Measurements from ENCODE around the gene SHLD3. TPM values are rescaled to one million over a fixed set of nuclear protein-coding genes. Genes with fewer than 3 reads are reported as not detected.
"Not testable (repeated sequence)": the region's sequence is repeated elsewhere in the genome, so short reads cannot be mapped to it uniquely, and the experiment has no call there.

SHLD3 gene, protein sequence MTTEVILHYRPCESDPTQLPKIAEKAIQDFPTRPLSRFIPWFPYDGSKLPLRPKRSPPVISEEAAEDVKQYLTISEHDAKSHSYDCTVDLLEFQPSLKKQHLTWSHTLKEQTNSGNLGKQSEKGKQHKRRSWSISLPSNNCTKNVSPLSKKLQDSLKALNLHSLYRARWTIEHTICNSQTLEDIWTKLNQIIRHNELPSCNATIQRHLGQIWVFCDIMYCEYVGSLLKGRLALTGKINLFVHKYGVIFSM
- total RNA-seq = 2.6 and 3.6 TPM in 2 replicates

DNA sequence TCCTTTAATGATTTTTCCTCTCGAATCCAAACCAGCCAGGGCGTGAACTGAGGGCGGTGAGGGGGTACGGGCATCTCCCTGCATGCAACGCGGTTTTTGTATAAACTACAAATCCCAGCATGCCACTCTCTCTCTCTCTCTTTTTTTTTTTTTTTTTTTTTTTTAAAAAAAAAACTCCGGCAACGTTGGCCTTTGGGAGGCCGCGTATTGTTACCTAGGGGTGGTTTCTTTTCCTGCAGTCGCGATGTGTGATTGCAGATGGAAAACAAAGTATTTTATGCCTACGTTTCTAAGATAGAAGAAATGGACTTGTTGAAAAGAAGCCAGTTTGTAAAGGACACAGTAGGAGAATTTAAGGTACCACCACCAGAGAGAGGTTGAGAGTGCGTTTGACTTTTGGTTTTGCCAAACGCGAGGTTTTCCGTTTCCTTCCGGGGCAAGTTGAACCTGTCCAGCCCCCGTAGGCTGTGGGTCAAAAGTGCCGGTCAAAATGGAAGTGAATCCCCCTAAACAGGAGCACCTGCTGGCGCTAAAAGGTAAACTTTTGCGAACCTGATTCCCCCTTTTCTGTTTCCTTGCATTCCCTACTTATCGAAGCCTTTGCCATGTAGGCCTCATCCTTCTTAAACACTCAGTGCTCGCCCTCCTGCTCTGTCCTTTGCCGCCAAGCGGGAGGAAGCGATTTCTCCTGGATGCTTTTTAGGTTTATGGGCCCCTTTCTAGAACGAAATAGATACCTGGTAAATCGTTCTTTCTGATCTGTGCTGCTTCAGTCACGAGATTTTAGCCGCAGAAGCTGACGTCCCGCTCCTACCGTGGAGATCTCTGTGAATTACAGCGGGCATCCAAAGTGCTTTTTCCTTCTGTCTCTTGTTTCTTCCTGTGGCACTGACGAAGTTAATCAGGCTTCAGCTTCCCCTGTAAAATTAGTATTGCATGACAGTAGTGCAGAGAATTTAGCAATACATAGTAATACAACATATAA lies at the start of gene SHLD3, which contains the start of gene TRAPPC13:
Gene SHLD3 (plus strand): TSS at position 457 of the 985 bp plus-strand sequence. CDS start 4,561 bp downstream, outside the sequence.
Gene TRAPPC13 (plus strand): TSS at position 457 of the 985 bp plus-strand sequence. CDS start 34 bp downstream, at position 491.
- DNase-seq (ENCODE audit: low read depth in 2 of 2) = peak; percentile 89 to 90

DNA sequence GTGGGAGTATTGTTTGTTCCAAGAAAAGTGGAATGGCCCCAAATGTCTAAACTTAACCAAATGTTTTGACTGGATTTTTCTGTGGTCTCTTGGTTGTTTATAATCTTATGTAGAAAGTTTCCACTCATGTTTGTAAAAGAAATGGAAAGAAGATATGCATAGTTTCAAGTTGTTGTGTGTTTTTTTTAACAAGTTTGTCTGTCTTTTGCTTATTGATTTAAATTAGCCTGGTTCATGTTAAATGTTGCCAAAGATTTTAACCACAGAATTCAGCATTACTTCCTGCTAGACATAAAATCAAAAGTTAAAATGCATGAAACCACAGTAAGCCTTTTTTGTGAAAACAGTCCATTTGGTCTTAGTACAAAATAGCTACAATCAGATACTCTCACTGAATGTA lies 47.7 kb upstream of the SHLD3 start:
- no peak for DNase-seq (ENCODE audit: low read depth in 2 of 2)

DNA sequence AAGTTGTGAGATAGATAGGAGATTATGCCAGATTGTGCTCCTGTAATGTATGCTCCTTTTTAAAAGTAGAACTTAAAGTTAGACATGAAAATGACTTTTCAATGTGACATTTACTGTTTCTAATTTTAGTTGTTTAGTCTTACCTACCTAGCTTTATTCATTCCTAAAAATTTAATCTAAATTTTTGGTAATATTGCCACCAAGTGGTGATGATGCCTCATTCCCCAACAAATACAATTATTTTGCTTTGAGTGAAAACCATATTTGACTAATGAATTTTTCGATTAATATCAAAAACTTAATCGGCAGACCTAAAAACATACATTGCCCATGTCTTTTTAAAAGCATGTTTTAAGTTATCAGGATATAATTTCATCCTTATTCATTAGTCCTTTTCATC lies 36.1 kb upstream of the SHLD3 start:
- peak; percentile 1 to 3 for DNase-seq (ENCODE audit: low read depth in 2 of 2)

DNA sequence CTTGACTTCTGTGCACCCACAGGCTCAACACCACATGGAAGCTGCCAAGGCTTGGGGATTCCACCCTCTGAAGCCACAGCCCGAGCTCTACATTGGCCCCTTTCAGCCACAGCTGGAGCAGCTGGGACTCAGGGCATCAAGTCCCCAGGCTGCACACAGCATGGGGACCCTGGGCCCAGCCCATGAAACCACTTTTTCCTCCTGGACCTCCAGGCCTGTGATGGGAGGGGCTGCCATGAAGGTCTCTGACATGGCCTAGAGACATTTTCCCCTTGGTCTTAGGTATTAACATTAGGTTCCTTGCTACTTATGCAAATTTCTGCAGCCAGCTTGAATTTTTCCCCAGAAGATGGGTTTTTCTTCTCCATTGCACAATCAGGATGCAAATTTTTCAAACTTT lies 23.1 kb upstream of the SHLD3 start:
- not testable (repeated sequence) for DNase-seq (ENCODE audit: low read depth in 2 of 2)

DNA sequence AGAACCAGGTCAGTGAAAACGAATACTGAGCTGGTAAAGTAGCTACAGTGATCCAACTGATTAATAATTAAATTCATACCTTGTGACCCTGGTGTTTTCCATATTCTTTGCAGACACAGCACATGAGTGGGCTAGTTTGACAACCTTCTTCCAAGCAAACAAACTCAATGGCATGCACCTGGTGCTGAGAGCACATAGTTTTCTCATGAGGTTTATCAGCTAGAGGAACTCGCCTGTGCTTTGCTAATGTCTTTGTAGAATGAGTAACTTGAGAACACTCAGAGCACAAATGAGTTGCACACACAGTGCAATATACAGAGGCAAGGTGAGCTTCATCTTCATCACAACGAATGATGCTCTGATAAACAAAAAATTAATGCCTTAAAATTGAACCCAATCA lies 13.3 kb upstream of the SHLD3 start:
- DNase-seq (ENCODE audit: low read depth in 2 of 2) = no peak

DNA sequence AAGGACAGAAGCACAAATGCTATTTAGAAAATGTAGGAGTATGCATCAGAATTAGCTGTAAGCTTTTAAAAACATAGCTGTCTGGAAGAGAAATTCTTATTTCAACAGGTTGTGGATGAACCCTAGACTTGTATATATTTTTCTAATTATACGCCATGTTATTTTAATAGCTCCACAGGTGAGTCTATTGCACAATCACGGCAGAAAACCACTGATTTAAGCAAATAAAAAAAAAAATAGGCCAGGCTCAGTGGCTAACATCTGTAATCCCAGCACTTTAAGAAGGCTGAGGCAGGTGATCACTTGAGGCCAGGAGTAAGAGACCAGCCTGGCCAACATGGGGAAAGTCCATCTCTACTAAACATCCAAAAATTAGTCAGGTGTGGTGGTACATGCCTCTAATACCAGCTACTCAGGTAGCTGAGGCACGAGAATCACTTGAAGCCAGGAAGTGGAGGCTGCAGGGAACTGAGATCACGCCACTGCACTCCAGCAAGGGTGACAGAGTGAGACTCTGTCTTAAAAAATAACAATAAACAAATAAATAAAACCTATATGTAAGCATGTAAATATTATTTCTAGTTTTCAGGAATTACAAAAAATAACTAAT lies 12.4 kb upstream of the SHLD3 start:
- no peak for DNase-seq (ENCODE audit: low read depth in 2 of 2)

DNA sequence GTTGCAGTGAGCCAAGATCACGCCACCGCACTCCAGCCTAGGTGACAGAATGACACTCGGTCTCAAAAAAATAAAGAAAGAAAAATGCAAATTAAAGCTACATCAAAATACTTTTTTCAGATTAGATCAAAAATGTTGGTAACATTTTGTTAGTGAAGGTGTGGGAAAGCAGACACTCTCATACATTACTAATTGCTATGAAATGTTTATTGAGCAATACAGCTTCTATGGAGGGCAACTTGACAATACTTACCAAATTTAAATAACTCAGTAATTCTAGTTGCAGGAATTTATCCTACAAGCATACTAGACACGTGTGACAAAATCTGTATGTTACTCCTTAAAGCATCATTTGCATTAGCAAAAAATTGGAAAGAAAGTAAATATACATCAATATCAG lies 4.8 kb upstream of the SHLD3 start:
- DNase-seq (ENCODE audit: low read depth in 2 of 2) = no peak

DNA sequence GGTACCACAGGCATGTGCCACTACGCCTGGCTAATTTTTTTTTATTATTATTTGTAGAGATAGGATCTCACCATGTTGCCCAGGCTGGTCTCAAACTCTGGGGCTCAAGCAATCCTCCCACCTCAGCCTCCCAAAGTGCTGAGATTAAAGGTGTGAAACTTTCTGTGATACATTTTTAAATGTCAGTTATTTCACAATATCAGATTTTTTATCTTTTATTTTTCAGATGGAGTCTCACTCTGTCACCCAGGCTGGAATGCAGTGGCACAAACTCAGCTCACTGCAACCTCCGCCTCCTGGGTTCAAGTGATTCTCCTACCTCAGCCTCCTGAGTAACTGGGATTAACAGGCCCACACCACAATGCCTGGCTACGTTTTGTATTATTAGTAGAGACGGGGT lies 2.9 kb upstream of the SHLD3 start:
- DNase-seq (ENCODE audit: low read depth in 2 of 2) = not testable (repeated sequence)

DNA sequence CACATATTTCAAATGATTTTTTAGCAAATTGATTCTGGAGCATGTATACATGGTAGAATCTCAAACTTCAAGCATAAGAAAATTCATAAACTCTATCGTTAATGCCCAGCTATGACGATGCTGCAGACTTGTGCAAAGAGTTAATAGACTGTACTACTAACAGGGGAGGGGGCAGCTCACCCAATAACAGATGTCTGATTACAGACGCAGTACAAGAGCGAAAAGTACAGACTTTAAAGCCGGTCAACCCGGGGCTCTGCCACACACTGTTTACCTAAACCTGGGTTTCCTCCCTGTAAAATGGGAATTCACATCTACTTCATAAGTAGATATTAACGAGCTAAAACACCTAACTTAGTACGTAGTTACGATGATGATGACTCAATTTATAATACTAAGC lies 1.3 kb upstream of the SHLD3 start:
- DNase-seq (ENCODE audit: low read depth in 2 of 2) = peak; percentile 6 to 11

DNA sequence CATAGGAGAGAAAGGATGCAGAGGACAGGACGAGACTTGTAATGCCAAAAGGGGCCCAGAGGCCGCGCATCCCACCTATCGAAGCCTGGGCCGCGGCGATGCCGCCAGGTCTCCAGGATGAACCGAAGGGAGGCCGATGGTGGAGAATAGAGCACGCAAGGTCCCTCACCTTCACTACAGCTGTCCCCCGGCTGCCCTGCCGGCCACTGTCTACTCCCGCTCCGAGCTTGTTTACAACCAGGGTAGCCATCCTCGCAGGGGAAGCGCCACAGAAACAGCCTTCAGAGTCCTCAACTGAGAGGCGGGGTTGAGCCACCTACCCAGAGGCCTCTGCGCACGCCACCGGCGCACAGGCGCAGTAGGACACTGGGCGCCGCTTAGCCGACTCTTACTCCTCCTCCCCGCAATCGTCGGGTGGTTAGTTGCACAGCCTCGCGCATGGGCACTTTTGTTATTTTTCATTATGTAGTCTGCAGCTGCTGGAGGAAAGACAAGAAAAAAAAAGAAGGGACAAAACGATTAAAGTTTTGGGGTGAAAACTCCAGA lies 729 bp upstream of the SHLD3 start, which contains the start of gene TRIM23:
Gene TRIM23 (minus strand): TSS at position 309 of the 546 bp plus-strand sequence. CDS start 59 bp downstream, at position 250.
- DNase-seq (ENCODE audit: low read depth in 2 of 2) = peak; percentile 95

DNA sequence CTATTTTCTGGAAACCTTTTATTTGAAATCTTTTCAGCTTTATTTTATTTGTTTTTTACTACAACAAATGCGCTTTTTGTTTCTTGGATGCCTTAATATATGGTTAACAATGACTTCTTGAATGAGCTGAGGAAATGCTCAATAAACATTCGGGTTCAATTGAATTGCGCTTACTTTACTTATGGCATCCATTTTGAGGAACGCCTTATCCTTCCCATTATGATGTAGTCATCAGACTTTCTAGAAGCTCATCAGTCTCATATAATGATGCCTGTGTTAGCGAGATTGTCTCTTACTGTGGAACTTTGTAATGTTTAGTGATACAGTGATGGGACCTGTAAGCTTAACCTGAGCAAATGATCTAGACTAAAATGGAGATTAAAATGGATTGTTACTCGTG lies 916 bp downstream of the SHLD3 start:
- peak in 1 of 2 donors; percentile 40 for DNase-seq (ENCODE audit: low read depth in 2 of 2)

DNA sequence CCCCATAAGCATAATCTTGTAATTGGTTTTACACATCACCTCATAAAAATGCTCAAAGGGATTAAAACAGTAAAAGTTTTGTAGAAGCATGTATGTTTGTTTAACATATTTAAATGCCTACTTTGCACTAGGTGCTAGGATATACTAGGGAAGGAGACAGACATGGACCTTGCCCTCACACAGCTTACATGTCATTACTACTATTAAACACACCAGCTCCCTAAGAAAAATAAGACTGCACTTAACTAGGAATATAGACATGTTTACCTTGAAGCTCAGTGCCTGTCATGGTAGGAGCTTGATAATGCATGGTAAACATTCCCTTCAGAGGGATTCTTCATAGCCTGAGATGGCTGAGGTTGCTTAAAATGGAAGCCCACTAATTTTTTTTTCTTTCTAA lies 6.2 kb downstream of the SHLD3 start:
- no peak for DNase-seq (ENCODE audit: low read depth in 2 of 2)

DNA sequence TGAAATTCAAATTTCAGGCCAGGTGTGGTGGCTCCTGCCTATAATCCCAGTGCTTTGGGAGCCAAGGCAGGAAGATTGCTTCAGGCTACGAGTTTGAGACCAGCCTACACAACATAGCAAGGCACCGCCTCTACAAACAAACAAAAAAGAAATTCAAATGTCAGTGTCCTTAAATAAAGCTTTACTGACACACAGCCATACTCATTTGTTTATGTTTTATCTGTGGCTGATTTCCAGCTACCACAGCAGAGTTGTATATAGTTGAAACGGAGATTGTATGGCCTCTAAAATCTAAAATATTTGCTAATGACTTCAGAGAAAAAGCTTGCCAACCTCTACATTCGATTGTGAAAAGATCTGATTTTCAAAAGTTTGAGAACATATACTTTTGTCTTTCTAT lies 15.4 kb downstream of the SHLD3 start:
- DNase-seq (ENCODE audit: low read depth in 2 of 2) = no peak

DNA sequence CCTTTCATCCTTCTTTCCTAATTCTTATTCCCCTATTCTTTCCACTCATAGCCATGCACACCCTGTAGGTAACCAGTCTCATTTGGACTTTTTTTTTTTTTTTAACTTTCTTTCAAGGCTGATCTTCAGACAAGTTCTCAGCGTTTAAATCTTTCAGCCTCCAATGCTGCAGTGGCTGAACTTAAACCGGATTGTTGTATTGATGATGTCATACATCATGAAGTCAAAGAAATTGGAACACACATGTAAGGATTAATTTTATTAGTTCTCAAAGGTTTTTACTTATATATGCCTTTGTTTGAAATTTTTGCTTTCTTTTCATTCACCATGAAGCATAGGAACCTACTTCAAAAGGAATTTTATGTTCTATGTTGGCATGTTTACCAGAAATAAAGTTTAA lies 22.1 kb downstream of the SHLD3 start:
- DNase-seq (ENCODE audit: low read depth in 2 of 2) = no peak

DNA sequence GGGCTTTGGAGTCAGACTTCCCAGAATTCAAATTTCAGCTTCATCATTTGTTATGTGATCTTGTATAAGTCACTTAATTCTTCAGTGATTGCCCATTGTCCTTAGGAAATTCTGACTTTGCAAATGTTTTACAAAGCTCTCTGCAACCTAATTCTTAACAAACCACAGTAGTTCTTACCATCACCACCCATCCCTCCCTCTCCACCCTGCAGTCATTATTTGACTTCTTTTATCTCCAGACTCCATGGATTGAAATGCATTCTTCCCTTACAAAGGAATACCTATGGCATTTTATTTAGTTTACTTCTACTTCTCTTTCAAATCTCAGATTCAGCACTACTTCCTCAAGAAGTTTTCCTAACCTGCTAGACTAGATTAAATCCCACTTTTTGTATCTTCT lies 23.1 kb downstream of the SHLD3 start:
- DNase-seq (ENCODE audit: low read depth in 2 of 2) = no peak

DNA sequence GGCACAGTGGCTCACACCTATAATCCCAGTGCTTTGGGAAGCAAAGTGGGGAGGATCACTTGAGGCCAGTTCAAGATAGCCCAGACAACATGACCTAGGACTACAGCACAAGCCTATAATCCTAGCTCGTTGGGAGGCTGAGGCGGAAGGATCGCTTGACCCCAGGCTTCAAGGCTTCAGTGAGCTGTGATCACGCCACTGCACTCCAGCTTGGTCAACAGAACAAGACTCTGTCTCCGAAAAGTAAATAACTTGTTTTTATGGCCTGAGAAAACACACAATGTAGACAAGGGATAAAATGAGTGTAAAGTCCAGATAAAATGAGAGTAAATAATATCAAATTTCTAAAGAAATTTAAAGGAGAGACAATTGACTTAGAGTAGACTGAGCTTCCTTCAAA lies 26.3 kb downstream of the SHLD3 start:
- DNase-seq (ENCODE audit: low read depth in 2 of 2) = no peak

DNA sequence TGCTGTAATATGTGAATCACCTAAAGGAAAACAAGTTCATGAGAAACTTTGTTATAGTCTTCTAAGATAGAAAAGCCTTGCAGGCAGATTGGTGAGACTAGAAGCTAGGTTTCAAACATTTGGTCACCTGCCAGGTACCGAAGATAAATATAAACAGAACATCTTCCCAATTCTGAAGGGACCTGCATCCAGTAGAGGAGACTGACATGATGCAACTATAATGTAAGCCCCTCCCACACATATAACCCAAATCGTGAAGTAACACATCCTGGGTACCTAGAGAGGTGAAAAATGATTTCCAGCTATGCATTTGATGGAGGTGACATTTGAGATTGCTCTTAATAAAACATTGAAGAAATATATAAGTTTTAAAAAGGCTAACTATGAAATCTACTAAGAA lies 29.9 kb downstream of the SHLD3 start:
- no peak for DNase-seq (ENCODE audit: low read depth in 2 of 2)

DNA sequence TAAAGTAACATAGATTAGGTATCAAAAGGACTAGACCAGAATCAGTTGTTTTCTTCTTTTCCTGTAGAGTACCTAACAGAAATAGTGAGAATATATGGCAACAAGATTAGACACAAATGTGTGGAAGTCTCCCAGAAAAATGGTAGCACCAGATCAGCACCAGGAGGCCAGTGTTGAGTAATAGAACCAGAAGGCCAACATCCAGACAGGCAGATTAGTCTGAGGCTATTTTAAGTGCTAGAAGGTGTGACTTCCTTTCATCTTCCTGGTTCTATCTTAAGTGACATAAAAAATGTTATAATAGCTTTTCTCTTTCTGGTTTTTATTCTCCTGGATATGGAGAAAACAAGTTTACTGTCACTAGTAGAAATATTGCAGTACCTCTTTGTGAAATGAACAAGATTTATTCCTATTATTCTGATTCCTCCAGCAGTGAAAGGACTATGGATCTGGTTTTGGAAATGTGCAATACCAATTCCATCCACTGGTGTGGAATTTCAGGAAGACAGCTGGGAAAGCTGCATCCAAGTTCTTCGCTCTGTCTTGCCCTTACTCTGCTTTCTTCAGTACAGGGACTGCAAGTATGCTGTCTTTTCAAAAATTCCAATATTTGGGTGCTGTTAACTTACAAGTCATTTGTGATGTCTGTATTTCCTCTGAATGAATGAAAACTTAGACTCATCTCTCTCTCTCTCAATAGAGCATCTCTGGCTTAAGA lies 39.1 kb downstream of the SHLD3 start:
- peak; percentile 2 to 4 for DNase-seq (ENCODE audit: low read depth in 2 of 2)

DNA sequence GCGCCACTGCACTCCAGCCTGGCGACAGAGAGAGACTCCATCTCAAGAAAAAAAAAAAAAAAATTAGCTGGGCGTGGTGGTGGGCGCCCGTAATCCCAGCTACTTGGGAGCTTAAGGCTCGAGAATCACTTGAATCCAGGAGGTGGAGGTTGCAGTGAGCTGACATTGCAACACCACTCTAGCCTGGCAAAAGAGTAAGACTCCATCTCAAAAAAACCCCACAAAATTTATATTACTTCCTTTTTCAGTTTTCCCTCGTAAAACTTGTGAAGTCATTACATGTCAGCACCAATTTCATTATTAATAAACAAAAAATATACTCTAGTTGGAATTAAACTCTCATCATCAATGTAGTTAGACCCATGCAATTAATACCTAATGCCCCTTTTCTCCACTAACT lies 43.9 kb downstream of the SHLD3 start:
- no peak for DNase-seq (ENCODE audit: low read depth in 2 of 2)

DNA sequence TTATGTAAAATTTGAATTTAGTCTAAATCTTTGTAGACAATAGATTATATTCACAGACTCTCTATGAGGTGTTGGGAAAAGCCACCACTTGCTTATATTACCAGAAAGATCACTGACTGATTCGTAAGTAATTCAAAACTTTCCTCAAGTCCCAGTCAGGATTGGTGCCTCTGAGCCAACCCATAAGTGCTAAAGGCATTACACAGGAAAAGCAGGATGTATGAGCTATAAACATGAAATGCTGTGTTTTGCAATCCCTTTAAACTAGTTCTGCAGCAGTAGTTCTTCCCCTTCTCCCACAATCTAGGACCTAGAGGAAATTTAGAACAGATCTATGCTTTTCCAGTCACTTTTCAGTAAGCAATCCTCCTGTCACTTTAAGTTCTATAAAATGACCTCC lies 48.0 kb downstream of the SHLD3 start:
- peak; percentile 2 to 61 for DNase-seq (ENCODE audit: low read depth in 2 of 2)

DNA sequence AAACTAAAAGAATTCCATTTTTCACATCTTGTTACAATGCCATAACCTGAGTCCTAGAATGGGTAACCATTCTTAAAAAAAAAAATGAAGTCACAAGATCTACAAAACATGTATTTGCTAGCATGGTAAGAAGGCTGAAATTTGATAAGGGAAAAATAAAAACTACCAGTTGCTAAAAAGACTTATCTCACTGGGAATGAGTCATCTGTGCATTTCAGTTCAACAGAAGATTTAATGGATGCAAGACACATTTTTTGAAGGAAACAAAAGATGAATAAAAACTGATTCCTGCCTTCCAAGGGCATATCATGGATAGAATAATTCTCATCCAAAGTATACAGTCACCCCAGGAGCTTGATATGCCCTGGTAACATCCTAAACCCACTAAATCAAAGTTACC lies 49.9 kb downstream of the SHLD3 start:
- DNase-seq (ENCODE audit: low read depth in 2 of 2) = no peak

Data from lung microvascular endothelial cell (primary cell).